WI38 (cell line): ENCODE results near the gene ARHGEF39.
"Not testable (repeated sequence)": the region's sequence is repeated elsewhere in the genome, so short reads cannot be mapped to it uniquely, and the experiment has no call there.

Experiments
- H3K4me3 ChIP-seq: 2 replicates; pipeline ENCODE4 v1.5.1; 2011; ENCODE audit warnings: low read depth, mild to moderate bottlenecking, control low read depth, low read length
- TF ChIP-seq, protein P1 (sequence below): IDR thresholded peaks from 2 replicates; pipeline ENCODE4 v1.5.1; 2012; ENCODE audit warnings: low read depth, mild to moderate bottlenecking, control low read depth, low read length

The ARHGEF39 gene

DNA sequence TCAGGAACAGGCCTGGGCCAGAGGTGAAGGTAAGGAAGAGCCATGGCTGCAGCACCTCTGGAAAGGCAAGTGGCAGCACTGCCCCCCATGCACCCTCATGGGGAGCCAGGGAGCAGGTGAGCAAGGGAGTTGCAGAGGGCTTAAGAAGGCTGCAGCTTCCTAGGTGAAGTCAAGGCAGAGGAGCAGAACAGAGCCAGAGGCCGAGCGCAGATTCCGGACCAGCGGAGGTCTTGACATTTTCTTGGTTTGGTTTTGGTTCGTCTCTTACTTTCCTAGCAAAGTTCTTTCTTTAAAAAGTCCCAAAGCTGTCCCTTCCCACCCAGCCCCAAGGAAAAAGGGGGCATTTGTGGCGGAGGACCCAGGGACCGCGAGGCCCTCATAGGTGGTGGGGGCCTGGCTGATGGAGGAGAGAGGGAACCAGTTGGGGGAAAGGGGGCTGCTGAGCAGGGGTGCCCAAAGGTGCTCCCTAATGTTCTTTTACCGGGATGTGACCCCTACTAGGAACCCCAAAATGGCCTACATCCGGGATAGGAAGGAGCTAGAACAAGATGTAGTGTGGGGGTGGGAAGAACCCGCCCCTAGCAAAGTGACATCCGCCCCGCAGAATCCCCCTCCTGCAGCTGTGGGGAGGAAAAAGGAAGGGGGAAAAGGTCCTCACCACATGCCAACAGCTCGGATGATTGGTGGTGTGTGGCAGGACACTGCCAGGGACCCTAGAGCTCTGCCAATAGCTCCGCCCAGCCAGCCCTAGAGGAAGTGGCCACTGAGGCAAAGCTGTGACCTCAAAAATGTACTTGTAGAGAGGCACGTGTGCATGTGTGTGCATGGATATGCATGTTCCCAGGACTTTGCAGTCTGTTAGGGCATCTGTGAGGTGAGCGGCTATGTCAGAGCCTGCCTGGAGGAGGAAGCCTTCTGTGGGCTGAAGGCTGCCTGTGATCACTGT lies 45.9 kb downstream of the ARHGEF39 start:
- H3K4me3 ChIP-seq: no peak overlapping the region
- TF ChIP-seq, protein P1, sequence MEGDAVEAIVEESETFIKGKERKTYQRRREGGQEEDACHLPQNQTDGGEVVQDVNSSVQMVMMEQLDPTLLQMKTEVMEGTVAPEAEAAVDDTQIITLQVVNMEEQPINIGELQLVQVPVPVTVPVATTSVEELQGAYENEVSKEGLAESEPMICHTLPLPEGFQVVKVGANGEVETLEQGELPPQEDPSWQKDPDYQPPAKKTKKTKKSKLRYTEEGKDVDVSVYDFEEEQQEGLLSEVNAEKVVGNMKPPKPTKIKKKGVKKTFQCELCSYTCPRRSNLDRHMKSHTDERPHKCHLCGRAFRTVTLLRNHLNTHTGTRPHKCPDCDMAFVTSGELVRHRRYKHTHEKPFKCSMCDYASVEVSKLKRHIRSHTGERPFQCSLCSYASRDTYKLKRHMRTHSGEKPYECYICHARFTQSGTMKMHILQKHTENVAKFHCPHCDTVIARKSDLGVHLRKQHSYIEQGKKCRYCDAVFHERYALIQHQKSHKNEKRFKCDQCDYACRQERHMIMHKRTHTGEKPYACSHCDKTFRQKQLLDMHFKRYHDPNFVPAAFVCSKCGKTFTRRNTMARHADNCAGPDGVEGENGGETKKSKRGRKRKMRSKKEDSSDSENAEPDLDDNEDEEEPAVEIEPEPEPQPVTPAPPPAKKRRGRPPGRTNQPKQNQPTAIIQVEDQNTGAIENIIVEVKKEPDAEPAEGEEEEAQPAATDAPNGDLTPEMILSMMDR: no peak

DNA sequence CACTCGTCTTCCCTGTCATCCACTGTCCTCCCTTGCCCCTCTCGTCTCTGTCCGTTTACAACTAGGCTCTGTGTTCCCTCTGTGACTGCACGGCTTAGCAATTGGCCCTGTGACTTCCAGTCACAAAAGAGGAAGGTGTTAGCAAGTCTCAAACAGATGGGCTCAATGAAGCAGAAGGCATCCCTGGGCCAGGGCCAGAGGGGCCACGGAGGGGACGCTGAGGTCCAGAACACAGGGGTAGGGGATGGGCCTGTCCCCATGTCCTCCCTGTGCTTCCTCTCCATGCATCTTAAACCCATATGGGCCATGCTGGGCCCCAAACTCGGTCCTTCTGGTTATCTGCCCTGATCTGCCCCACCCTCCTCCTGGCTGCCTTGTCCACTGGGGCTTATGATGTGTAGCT lies 46.7 kb downstream of the ARHGEF39 start, which contains the start of gene CD72:
CD72 (minus strand) TSS at position 89 of the 403 bp plus-strand sequence. CDS start 110 bp downstream, outside the sequence.
- TF ChIP-seq, protein P1: no peak
- H3K4me3 ChIP-seq: peak within 1 kb of the TSS; percentile 38

DNA sequence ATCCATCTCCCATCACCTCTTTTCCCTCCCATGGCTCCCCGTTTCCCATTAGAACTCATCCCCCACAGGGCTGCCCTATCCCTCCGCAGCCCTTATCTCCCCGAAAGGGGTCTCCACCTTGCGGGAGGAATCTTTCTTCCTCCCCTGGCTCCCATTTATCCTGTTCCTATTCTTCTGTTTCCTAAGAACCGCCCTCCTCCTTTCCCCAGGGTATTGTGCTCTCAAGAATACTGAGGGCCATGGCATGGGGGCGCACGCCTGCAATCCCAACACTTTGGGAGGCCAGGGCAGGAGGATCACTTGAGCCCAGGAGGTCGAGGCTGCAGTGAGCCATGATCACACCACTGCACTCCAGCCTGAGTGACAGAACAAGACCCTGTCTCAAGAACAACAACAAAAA lies 47.4 kb downstream of the ARHGEF39 start:
- H3K4me3 ChIP-seq: no peak overlapping the region
- TF ChIP-seq, protein P1: no peak

DNA sequence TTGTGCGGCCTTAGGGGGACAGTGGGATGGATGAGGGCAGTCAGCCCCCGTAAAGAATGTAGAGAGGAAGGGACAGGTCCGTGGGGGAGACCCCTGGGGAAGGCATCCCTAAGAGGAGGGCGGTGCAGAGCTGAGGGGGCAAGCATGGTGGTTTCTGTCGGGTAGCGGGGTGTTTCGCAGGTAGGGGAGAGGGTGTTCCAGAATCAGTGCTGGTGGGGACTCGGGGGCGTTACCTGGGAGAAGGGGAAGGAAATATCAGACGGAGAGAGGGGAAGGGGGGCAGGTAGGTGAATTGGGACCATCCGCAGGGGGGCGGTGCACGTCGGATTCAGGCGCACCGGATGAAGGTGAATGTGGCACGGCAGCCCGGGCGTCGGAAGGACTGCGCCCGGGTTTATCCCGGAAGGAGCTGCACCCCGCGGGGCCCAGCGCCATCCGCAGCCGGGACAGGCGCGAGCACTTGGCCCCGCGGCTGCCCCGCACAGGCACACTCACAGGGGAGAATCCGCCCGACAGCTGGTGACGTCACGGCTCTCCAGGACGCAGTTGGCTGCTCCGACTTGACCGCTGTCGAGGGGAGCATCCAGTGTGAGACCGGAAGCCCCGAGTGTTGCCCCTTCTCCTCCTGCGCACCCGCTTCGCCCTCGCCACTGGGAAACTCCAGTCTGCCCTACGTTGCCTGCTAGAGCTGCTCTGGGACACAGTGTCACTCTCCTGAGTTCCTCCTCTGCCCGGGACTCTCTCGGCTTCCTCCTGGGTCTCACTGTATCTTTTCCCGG lies 48.1 kb downstream of the ARHGEF39 start:
- H3K4me3 ChIP-seq: peak overlapping the region; percentile 38
- TF ChIP-seq, protein P1: no peak

DNA sequence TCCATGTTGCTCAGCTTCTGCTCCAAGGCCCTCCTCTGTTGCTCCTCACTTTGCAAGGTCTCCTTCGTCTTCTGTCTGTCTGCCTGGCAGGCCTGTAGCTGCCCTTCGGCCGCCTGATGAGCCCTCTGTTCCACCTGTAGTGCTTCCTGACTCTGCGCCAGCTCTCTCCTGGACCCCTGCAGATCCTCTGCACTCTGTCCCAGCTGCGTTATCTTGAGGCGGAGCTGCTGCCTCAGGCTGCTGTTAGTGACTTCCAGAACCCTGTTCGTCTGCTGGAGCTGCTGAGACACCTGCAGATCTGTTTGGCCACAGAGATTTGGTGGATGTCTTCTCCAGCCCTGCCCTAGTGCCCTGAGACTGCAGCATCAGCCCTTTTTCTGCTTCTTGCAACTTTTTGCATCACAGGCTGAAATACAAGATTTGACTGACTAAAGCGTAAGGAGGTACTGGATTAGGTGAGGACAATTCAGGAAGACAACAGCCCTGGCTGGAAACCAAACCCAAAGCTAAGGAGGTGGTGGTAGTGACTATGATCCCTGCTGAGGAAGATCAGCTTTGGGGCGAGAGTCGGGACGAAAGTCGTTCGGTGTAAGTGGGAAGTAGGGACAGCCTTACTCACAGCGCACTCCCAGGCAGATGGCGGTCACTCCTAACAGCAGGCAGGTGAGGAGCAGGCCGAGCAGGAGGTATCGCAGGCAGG lies 48.9 kb downstream of the ARHGEF39 start:
- TF ChIP-seq, protein P1: no peak
- no peak overlapping the region for H3K4me3 ChIP-seq

DNA sequence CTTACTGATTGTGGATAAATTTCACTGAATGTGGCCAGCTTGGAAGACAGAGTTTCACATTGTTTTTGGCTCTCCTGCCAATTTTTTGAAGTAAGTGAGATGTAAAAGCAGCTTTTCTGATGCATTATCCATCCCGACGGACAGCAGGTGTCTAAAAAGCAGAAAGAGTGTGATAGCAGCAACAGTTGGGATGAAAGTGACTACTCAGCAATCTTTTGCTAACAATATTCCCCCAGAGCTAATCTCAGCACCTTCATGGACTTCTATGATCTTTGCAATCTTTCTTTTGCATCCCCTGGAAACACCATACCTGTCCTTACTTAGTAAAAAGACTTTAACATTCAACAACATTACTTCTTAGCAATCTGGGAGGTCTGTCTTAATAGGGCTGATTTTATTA lies 52.2 kb downstream of the ARHGEF39 start:
- TF ChIP-seq, protein P1: no peak
- no peak overlapping the region for H3K4me3 ChIP-seq

DNA sequence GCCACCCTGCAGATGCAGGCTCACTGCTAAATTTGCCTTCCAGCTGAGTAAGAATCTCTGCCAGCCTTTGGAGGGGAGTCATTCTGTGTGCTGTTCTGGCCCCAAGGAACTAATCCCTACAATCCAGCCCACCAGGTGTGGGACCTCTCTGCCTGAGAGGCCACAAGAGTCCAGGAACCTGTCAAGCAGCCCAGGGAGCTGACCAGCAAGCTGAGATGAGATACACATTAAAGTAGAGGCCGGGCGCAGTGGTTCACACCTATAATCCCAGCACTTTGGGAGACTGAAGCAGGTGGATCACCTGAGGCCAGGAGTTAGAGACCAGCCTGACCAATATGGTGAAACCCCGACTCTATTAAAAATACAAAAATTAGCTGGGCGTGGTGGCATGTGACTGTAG lies 52.9 kb downstream of the ARHGEF39 start:
- H3K4me3 ChIP-seq: not testable (repeated sequence)
